HepG2 (cell line): ENCODE data around the gene PSMG4. TPM values are rescaled to one million over a fixed set of nuclear protein-coding genes. Genes with fewer than 3 reads are reported as not detected.

Experiments used
- CENPT ChIP-seq: sonication (generic); formaldehyde crosslinking; IDR thresholded peaks from 2 replicates; pipeline ENCODE4 v1.8.0; 2022; ENCODE audit warnings: low read depth, mild to moderate bottlenecking, moderate library complexity, missing genetic modification reagents
- ETV5 ChIP-seq: IDR thresholded peaks from 2 replicates; pipeline ENCODE4 v1.6.1; 2018; ENCODE audit warnings: missing biosample characterization, missing genetic modification reagents, inconsistent platforms, borderline replicate concordance
- KMT2A ChIP-seq: sonication (generic); formaldehyde crosslinking; IDR thresholded peaks from 2 replicates; pipeline ENCODE4 v1.4.0; 2020; ENCODE audit warnings: missing genetic modification reagents
- POLR2G ChIP-seq: fragments of 200-400 bp; formaldehyde crosslinking; IDR thresholded peaks from 2 replicates; pipeline ENCODE4 v1.6.1; 2018; ENCODE audit warnings: mild to moderate bottlenecking, low read depth, low read length, moderate library complexity
- RBAK ChIP-seq: sonication (generic); formaldehyde crosslinking; IDR thresholded peaks from 2 replicates; pipeline ENCODE4 v1.5.1; 2020; ENCODE audit warnings: mild to moderate bottlenecking, missing genetic modification reagents
- TMF1 ChIP-seq: sonication (generic); formaldehyde crosslinking; IDR thresholded peaks from 2 replicates; pipeline ENCODE4 v1.8.1; 2022; ENCODE audit warnings: low read depth, missing genetic modification reagents
- ZBTB42 ChIP-seq: sonication (generic); formaldehyde crosslinking; IDR thresholded peaks from 2 replicates; pipeline ENCODE4 v1.5.0; 2020; ENCODE audit warnings: mild to moderate bottlenecking, missing genetic modification reagents
- ZBTB8A ChIP-seq: sonication (generic); formaldehyde crosslinking; IDR thresholded peaks from 2 replicates; pipeline ENCODE4 v1.4.0; 2020; ENCODE audit warnings: mild to moderate bottlenecking, low read depth, missing genetic modification reagents, borderline replicate concordance
- ZFP82 ChIP-seq: sonication (generic); formaldehyde crosslinking; IDR thresholded peaks from 2 replicates; pipeline ENCODE4 v1.5.1; 2020; ENCODE audit warnings: mild to moderate bottlenecking, missing genetic modification reagents, borderline replicate concordance
- ZNF501 ChIP-seq: sonication (generic); formaldehyde crosslinking; IDR thresholded peaks from 2 replicates; pipeline ENCODE4 v1.5.1; 2020; ENCODE audit warnings: mild to moderate bottlenecking, moderate library complexity, missing genetic modification reagents
- polyA plus RNA-seq, 8 experiments: library from polyadenylated mRNA; depleted of rRNA in 3 of 8; stranded (reverse) in 7 of 8; unstranded in 1 of 8; fragments of >200 nt; fragmentation: Illumina TruSeq in 4 of 8; extraction: Trizol in 4 of 8; gene quantifications; 2 replicates each; pipeline versions ENCODE4 v1.2.1 to v1.2.3, GENCODE V29; 2011 to 2016; ENCODE audit warnings: low read depth in 4 of 8, missing spikeins in 1 of 8, mixed read lengths in 1 of 8; ENCODE audit not compliant: insufficient read depth in 1 of 8
- total RNA-seq, 5 experiments: library from RNA; depleted of rRNA; stranded (reverse); fragments of >200 nt; fragmentation: Illumina TruSeq; extraction: Trizol; gene quantifications; 2 replicates each; pipeline ENCODE4 v1.2.3, GENCODE V29; 2016; ENCODE audit warnings: low read depth in 1 of 5
- TF ChIP-seq, protein P1 (sequence below): sonication (generic); formaldehyde crosslinking; IDR thresholded peaks from 2 replicates; pipeline ENCODE4 v1.9.0; 2021; ENCODE audit warnings: missing genetic modification reagents, borderline replicate concordance
- TF ChIP-seq, protein P2 (sequence below): sonication (generic); formaldehyde crosslinking; IDR thresholded peaks from 2 replicates; pipeline ENCODE4 v1.4.0; 2020; ENCODE audit warnings: mild to moderate bottlenecking, missing genetic modification reagents
- TF ChIP-seq, protein P3 (sequence below): IDR thresholded peaks from 2 replicates; pipeline ENCODE4 v1.6.1; 2016; ENCODE audit warnings: missing compliant biosample characterization, missing genetic modification reagents, borderline replicate concordance
- TF ChIP-seq, protein P4 (sequence below): sonication (generic); formaldehyde crosslinking; IDR thresholded peaks from 2 replicates; pipeline ENCODE4 v1.4.0; 2020; ENCODE audit warnings: mild to moderate bottlenecking, missing genetic modification reagents
- TF ChIP-seq, protein P5 (sequence below), 2 experiments: IDR thresholded peaks; 2 replicates each; pipeline ENCODE4 v1.6.1; 2011 to 2012; ENCODE audit warnings: low read length in 2 of 2, borderline replicate concordance in 1 of 2, low read depth in 1 of 2, mild to moderate bottlenecking in 1 of 2, moderate library complexity in 1 of 2

PSMG4 gene
- total and polyA plus RNA-seq, 2 of the 13 experiments (the other 11 are each of a cell fraction or from before 2014, with no cell fraction given) = 28.5 to 32.8 TPM

DNA sequence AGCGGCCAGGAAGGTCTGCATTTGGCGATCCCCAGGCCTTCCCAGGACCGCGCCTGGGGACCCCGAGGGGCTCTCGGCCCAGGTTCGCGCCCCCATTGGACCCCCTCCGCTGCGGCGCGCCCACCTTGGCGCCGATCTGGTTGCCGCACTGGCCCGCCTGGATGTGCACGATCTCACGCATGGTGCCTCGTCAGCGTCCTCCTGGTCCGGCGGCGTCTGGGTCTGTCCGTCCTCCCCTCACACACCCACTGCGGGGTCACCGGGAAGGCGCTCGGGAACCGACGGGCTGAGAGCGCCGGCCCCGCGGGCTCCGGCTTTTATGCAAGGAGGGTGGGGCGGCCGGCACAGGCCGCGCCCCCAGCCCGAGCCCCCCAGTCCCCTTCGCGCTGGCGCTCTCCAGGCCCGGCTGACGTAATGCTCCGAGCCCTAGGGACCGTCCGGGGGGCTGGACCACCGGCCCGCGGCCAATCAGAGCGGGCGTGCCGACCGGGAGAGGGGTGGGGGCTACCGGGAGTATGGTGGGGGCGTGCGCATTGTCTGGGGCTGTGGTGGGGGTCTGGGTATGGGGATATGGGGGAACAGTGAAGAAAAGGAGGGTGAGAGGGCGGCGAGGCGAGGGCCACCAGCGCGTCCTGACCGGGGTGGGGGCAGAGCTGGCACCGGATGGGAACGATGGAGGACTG, 31.2 kb upstream of the PSMG4 start, which contains the start of gene TUBB2B (continued):
- TF ChIP-seq POLR2G (peak; percentile 81), ZBTB42 (CRISPR knock-in tag) (no peak), RBAK (CRISPR knock-in tag) (no peak), CENPT (no peak), KMT2A (peak; percentile 14; the same call in 1 of the 2 replicates), ZFP82 (CRISPR knock-in tag) (peak; percentile 53; the same call in 1 of the 2 replicates), ZBTB8A (CRISPR knock-in tag) (peak; percentile 55; the same call in 1 of the 2 replicates), ETV5 (CRISPR knock-in tag) (0 out of 2 replicates have a peak, but pooled peaks have one; percentile 18), ZNF501 (CRISPR knock-in tag) (peak; percentile 56), TMF1 (CRISPR knock-in tag) (0 out of 2 replicates have a peak, but pooled peaks have one; percentile 13)
- TF ChIP-seq, protein P1, sequence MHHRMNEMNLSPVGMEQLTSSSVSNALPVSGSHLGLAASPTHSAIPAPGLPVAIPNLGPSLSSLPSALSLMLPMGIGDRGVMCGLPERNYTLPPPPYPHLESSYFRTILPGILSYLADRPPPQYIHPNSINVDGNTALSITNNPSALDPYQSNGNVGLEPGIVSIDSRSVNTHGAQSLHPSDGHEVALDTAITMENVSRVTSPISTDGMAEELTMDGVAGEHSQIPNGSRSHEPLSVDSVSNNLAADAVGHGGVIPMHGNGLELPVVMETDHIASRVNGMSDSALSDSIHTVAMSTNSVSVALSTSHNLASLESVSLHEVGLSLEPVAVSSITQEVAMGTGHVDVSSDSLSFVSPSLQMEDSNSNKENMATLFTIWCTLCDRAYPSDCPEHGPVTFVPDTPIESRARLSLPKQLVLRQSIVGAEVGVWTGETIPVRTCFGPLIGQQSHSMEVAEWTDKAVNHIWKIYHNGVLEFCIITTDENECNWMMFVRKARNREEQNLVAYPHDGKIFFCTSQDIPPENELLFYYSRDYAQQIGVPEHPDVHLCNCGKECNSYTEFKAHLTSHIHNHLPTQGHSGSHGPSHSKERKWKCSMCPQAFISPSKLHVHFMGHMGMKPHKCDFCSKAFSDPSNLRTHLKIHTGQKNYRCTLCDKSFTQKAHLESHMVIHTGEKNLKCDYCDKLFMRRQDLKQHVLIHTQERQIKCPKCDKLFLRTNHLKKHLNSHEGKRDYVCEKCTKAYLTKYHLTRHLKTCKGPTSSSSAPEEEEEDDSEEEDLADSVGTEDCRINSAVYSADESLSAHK (CRISPR knock-in tag) = no peak
- TF ChIP-seq, protein P2, sequence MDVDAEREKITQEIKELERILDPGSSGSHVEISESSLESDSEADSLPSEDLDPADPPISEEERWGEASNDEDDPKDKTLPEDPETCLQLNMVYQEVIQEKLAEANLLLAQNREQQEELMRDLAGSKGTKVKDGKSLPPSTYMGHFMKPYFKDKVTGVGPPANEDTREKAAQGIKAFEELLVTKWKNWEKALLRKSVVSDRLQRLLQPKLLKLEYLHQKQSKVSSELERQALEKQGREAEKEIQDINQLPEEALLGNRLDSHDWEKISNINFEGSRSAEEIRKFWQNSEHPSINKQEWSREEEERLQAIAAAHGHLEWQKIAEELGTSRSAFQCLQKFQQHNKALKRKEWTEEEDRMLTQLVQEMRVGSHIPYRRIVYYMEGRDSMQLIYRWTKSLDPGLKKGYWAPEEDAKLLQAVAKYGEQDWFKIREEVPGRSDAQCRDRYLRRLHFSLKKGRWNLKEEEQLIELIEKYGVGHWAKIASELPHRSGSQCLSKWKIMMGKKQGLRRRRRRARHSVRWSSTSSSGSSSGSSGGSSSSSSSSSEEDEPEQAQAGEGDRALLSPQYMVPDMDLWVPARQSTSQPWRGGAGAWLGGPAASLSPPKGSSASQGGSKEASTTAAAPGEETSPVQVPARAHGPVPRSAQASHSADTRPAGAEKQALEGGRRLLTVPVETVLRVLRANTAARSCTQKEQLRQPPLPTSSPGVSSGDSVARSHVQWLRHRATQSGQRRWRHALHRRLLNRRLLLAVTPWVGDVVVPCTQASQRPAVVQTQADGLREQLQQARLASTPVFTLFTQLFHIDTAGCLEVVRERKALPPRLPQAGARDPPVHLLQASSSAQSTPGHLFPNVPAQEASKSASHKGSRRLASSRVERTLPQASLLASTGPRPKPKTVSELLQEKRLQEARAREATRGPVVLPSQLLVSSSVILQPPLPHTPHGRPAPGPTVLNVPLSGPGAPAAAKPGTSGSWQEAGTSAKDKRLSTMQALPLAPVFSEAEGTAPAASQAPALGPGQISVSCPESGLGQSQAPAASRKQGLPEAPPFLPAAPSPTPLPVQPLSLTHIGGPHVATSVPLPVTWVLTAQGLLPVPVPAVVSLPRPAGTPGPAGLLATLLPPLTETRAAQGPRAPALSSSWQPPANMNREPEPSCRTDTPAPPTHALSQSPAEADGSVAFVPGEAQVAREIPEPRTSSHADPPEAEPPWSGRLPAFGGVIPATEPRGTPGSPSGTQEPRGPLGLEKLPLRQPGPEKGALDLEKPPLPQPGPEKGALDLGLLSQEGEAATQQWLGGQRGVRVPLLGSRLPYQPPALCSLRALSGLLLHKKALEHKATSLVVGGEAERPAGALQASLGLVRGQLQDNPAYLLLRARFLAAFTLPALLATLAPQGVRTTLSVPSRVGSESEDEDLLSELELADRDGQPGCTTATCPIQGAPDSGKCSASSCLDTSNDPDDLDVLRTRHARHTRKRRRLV (CRISPR knock-in tag) = no peak
- TF ChIP-seq, protein P3, sequence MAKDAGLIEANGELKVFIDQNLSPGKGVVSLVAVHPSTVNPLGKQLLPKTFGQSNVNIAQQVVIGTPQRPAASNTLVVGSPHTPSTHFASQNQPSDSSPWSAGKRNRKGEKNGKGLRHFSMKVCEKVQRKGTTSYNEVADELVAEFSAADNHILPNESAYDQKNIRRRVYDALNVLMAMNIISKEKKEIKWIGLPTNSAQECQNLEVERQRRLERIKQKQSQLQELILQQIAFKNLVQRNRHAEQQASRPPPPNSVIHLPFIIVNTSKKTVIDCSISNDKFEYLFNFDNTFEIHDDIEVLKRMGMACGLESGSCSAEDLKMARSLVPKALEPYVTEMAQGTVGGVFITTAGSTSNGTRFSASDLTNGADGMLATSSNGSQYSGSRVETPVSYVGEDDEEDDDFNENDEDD (CRISPR knock-in tag) = 0 out of 2 replicates have a peak, but pooled peaks have one; percentile 40
- TF ChIP-seq, protein P4, sequence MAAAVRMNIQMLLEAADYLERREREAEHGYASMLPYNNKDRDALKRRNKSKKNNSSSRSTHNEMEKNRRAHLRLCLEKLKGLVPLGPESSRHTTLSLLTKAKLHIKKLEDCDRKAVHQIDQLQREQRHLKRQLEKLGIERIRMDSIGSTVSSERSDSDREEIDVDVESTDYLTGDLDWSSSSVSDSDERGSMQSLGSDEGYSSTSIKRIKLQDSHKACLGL (CRISPR knock-in tag) = peak; percentile 30; the same call in 1 of the 2 replicates
- TF ChIP-seq, protein P5, sequence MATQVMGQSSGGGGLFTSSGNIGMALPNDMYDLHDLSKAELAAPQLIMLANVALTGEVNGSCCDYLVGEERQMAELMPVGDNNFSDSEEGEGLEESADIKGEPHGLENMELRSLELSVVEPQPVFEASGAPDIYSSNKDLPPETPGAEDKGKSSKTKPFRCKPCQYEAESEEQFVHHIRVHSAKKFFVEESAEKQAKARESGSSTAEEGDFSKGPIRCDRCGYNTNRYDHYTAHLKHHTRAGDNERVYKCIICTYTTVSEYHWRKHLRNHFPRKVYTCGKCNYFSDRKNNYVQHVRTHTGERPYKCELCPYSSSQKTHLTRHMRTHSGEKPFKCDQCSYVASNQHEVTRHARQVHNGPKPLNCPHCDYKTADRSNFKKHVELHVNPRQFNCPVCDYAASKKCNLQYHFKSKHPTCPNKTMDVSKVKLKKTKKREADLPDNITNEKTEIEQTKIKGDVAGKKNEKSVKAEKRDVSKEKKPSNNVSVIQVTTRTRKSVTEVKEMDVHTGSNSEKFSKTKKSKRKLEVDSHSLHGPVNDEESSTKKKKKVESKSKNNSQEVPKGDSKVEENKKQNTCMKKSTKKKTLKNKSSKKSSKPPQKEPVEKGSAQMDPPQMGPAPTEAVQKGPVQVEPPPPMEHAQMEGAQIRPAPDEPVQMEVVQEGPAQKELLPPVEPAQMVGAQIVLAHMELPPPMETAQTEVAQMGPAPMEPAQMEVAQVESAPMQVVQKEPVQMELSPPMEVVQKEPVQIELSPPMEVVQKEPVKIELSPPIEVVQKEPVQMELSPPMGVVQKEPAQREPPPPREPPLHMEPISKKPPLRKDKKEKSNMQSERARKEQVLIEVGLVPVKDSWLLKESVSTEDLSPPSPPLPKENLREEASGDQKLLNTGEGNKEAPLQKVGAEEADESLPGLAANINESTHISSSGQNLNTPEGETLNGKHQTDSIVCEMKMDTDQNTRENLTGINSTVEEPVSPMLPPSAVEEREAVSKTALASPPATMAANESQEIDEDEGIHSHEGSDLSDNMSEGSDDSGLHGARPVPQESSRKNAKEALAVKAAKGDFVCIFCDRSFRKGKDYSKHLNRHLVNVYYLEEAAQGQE (IDR thresholded peaks at IDR 0.05; ENCODE audit: borderline replicate concordance in 1 of 2, low read depth in 1 of 2, low read length in 2 of 2) = peak in 1 of 2 experiments; percentile 46; a peak in 1 of 4 replicates
